Testis (tissue), 3 donors: Measurements from ENCODE around the gene DUSP6. TPM values are rescaled to one million over a fixed set of nuclear protein-coding genes. Genes with fewer than 3 reads are reported as not detected.

Source experiments
- DNase-seq: peaks from one replicate; pipeline ENCODE4 v3.0.0-alpha.2; 2019
- H3K27ac ChIP-seq, 2 donors: fragments of 200-600 bp; sonication (generic); one replicate each; pipeline ENCODE4 v1.5.1; 2019
- H3K27me3 ChIP-seq: fragments of 200-600 bp; sonication (generic); one replicate; pipeline ENCODE4 v1.5.1; 2019
- H3K36me3 ChIP-seq: fragments of 200-600 bp; sonication (generic); one replicate; pipeline ENCODE4 v1.5.1; 2017; ENCODE audit warnings: low read depth; ENCODE audit errors: missing control alignments
- H3K4me1 ChIP-seq: fragments of 200-600 bp; sonication (generic); one replicate; pipeline ENCODE4 v1.5.1; 2019
- H3K4me3 ChIP-seq, 2 donors: fragments of 200-600 bp; sonication (generic); one replicate each; pipeline ENCODE4 v1.5.1; 2017 to 2019
- H3K9me3 ChIP-seq: fragments of 200-600 bp; sonication (generic); one replicate; pipeline ENCODE4 v1.5.1; 2017
- POLR2A ChIP-seq: fragments of 450-650 bp; IDR thresholded peaks from one replicate; pipeline ENCODE4 v1.6.1; 2017; ENCODE audit warnings: antibody characterized with exemption, mild to moderate bottlenecking, moderate library complexity
- WGBS, 2 donors: methylation state at CpG; one replicate each; pipeline ENCODE4 v1.1.5; 2018; 5-methylcytosine and 5-hydroxymethylcytosine counted together
- intact Hi-C: fragments of 100-400 bp; cut with DNase I; formaldehyde crosslinking; loops from one replicate; pipeline ENCODE4 v1.15.1; 2023; ENCODE audit warnings: low total_unique reads
- polyA plus RNA-seq: library from polyadenylated mRNA; stranded (reverse); fragments of 350-450 nt; fragmentation: Illumina TruSeq; extraction: RNeasy Lipid Tissue Mini Kit (QIAGEN cat#74804); gene quantifications from one replicate; pipeline ENCODE4 v1.2.3, GENCODE V29; 2014; ENCODE audit warnings: low read depth, low replicate concordance; ENCODE audit not compliant: insufficient read depth
- total RNA-seq, 2 donors: library from RNA; depleted of rRNA; stranded (reverse); fragments of >200 nt; gene quantifications; one replicate each; pipeline ENCODE4 v1.2.3, GENCODE V29; 2016
- TF ChIP-seq, protein P1 (sequence below), 3 experiments: fragments of 450-650 bp in 2 of 3; fragments of 200-600 bp in 1 of 3; sonication (generic) in 1 of 3; IDR thresholded peaks; one replicate each; pipeline ENCODE4 v1.5.1; 2016 to 2019; ENCODE audit warnings: antibody characterized with exemption in 3 of 3, mild to moderate bottlenecking in 2 of 3, moderate library complexity in 1 of 3

DUSP6 gene
- total and polyA plus RNA-seq, 3 donors from 2014 or later, result 10.9 to 17.2 (median 15.1) TPM

DNA sequence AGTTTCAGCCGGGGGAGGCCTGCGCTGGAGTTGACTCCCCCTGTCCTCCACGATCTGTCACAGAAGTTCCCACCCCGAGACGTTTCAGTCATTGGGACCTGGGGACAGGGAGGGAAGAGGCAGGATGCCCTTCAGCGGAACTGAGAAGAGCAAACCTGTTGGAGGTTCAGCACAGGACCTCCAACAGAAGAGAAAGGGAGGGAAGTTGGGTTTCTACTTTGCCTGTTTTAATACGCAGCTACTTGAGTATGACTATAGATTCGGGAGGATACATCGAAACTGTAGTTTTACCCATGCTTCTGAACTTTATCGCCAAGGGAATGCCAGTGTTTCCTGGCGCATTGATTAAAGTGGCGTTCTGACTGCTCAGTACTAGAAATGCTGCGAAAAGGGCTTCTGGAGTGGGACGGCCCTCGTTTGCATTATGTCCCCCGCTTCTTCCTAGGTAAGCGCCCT is 2.3 kb upstream of the DUSP6 start:
- no peak for DNase-seq
- H3K4me1 ChIP-seq, result no peaks in the 10 kb centered on the region
- no peak for TF ChIP-seq POLR2A
- TF ChIP-seq, protein P1, sequence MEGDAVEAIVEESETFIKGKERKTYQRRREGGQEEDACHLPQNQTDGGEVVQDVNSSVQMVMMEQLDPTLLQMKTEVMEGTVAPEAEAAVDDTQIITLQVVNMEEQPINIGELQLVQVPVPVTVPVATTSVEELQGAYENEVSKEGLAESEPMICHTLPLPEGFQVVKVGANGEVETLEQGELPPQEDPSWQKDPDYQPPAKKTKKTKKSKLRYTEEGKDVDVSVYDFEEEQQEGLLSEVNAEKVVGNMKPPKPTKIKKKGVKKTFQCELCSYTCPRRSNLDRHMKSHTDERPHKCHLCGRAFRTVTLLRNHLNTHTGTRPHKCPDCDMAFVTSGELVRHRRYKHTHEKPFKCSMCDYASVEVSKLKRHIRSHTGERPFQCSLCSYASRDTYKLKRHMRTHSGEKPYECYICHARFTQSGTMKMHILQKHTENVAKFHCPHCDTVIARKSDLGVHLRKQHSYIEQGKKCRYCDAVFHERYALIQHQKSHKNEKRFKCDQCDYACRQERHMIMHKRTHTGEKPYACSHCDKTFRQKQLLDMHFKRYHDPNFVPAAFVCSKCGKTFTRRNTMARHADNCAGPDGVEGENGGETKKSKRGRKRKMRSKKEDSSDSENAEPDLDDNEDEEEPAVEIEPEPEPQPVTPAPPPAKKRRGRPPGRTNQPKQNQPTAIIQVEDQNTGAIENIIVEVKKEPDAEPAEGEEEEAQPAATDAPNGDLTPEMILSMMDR (IDR thresholded peaks at IDR 0.05), result no peak
- intact Hi-C loops, result no loop called here
- H3K9me3 ChIP-seq, result no peaks in the 10 kb centered on the region
- H3K27me3 ChIP-seq, result no peaks in the 10 kb centered on the region
- H3K4me3 ChIP-seq, result peak overlapping the region; percentile 70 to 74
- 38 to 40% methylated on average over 17 of the region's 17 CpGs for WGBS, 2 donors
- H3K27ac ChIP-seq, result peak overlapping the region in 1 of 2 donors; percentile 94
- no peaks in the 10 kb centered on the region for H3K36me3 ChIP-seq

DNA sequence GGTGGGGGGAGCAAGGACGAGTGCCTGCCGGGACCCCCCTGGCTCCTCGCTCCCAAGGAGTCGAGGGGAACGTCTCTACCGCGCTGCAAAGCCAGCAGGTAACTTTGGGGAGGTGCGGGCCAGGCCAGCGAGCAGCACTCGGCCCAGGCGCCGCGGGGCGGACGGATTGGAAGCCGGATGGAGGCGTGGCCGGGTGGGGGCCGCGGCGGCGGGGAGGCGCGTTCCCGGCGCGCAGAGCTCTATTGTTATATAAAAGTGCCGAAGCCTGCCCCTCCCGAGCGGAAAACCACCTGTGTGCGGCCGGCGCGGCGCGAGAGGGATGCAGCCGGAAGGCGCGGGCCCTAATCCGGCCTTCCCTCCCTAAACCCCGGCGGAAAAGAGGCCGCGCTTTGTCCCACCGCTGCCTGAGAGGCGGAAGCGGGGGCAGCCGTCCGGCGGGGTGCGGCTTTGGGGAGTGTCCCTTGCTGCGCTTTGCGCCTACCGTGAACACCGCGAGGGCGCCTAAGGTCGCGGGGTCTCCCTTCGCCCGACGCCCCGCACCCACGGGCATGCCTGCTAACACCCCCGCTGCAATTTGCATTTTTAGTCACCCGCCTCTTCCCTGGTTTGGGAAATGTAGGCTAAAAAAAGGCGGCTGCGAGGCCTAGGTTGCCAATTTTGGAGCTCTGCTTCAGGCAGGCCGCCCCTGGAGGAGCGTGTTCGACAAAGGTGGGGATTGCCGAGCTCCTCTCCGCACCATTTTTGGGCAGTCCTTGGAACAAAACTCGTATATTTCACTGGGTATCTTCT is 1.7 kb upstream of the DUSP6 start:
- Histone ChIP-seq H3K4me1 (no peaks in the 10 kb centered on the region), H3K27me3 (no peaks in the 10 kb centered on the region), H3K36me3 (no peaks in the 10 kb centered on the region), H3K9me3 (no peaks in the 10 kb centered on the region), H3K27ac (peak overlapping the region; percentile 80 to 94), H3K4me3 (peak overlapping the region; percentile 70 to 74)
- intact Hi-C loops, result no loop called here
- peak; percentile 69 for DNase-seq
- 0 to 2% methylated on average over 9 to 67 of the region's 74 CpGs for WGBS, 2 donors
- TF ChIP-seq, protein P1 (IDR thresholded peaks at IDR 0.05), result no peak
- TF ChIP-seq POLR2A, result no peak

DNA sequence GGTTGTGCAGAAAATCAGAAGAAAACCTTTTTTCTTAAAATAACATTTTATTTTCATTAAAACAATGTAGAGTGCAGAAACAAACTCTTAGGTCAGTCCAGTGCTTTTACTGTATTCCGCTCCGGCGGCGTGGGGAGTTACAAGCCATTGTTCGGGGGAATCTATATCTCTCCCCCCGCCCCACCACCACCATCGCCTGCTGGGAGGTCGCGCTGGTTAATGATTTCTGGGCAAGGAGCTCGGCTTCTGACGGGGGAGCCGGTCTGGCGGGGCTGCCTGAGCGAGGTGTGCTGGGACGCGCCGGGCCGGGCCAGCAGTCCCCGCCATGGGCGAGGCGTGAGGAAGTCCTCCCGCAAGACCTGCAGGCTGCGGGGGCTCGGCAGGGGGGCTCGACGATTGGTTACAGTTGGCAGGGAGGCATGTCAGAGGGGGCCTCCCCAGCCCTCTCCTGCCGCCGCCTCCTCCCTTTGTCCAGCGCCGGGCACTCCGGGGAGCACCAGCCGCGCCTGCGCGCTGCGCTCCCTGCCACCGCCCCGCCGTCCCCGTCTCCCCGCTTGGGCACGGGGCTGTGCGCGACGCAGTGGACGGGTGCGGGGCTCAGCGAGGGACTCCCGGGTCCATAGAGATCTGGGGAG is 1.0 kb upstream of the DUSP6 start:
- intact Hi-C loops, result no loop called here
- TF ChIP-seq POLR2A, result no peak
- TF ChIP-seq, protein P1 (IDR thresholded peaks at IDR 0.05), result no peak
- no peaks in the 10 kb centered on the region for H3K4me1 ChIP-seq
- H3K27me3 ChIP-seq, result no peaks in the 10 kb centered on the region
- H3K36me3 ChIP-seq, result no peaks in the 10 kb centered on the region
- peak overlapping the region; percentile 70 to 74 for H3K4me3 ChIP-seq
- H3K9me3 ChIP-seq, result no peaks in the 10 kb centered on the region
- peak; percentile 57 for DNase-seq
- WGBS, 2 donors, result 1 to 4% methylated on average over 12 to 29 of the region's 49 CpGs
- H3K27ac ChIP-seq, result peak overlapping the region; percentile 80 to 94

DNA sequence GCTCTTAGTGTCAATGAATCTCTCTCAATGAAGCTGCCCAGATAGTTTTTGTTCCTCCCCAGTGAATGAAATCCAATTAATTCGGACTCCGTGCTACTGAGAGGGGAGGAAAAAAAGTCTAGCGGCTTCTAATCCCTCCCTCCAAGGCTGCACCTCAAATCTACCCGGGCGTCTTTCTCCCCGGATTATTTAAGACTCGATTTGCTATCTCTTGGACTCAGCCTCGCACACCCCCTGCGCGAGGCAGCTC is 134 bp downstream of the DUSP6 start:
- 1% methylated on average over 10 of the region's 10 CpGs for WGBS, 2 donors
- H3K4me1 ChIP-seq, result no peaks in the 10 kb centered on the region
- no peaks in the 10 kb centered on the region for H3K36me3 ChIP-seq
- no peak for DNase-seq
- no peak for TF ChIP-seq POLR2A
- TF ChIP-seq, protein P1 (IDR thresholded peaks at IDR 0.05), result no peak
- H3K4me3 ChIP-seq, result peak overlapping the region; percentile 70 to 74
- intact Hi-C loops, result no loop called here
- peak overlapping the region; percentile 5 to 94 for H3K27ac ChIP-seq
- no peaks in the 10 kb centered on the region for H3K27me3 ChIP-seq
- H3K9me3 ChIP-seq, result no peaks in the 10 kb centered on the region
